Activated B cell treated with CpG ODN at 0.5 μM for 24 hours (primary cell): ENCODE results near the gene SLC38A11. TPM values are rescaled to one million over a fixed set of nuclear protein-coding genes. Genes with fewer than 3 reads are reported as not detected.

ENCODE experiments used
- ATAC-seq: fragments of 200-7000 bp; cut with Tn5 transposase; one replicate; pipeline ENCODE4 v1.10.0; 2021; ENCODE audit warnings: low read depth, mild to moderate bottlenecking, moderate library complexity
- CTCF ChIA-PET: fragments of 350-600 bp; sonication (Branson Sonifier 250); formaldehyde crosslinking; loops from one replicate; lab custom pipeline; 2021; ENCODE audit warnings: antibody characterized with exemption; lab: Charles Lee
- POLR2A ChIA-PET: fragments of 350-600 bp; sonication (Branson Sonifier 250); formaldehyde crosslinking; loops from one replicate; lab custom pipeline; 2021; ENCODE audit warnings: antibody characterized with exemption; lab: Charles Lee
- DNase-seq: peaks from one replicate; pipeline ENCODE4 v3.0.0; 2022
- H3K27ac Mint-ChIP-seq: one replicate; pipeline ENCODE4 v1.8.0; 2020; ENCODE audit warnings: mixed read lengths
- H3K27me3 Mint-ChIP-seq: one replicate; pipeline ENCODE4 v1.8.0; 2021; ENCODE audit warnings: mixed read lengths
- H3K36me3 Mint-ChIP-seq: one replicate; pipeline ENCODE4 v1.8.0; 2021; ENCODE audit warnings: low read depth, mixed read lengths
- H3K4me1 Mint-ChIP-seq: one replicate; pipeline ENCODE4 v1.8.0; 2021; ENCODE audit warnings: mixed read lengths
- H3K4me3 Mint-ChIP-seq: one replicate; pipeline ENCODE4 v1.8.0; 2020; ENCODE audit warnings: mild to moderate bottlenecking, mixed read lengths
- H3K9me3 Mint-ChIP-seq: one replicate; pipeline ENCODE4 v1.8.0; 2020; ENCODE audit warnings: mixed read lengths
- CTCF ChIP-seq: fragments of 200-600 bp; IDR thresholded peaks from one replicate; pipeline ENCODE4 v1.8.0; 2022; ENCODE audit warnings: antibody characterized with exemption, mild to moderate bottlenecking
- intact Hi-C: fragments of 100-400 bp; cut with micrococcal nuclease; formaldehyde crosslinking; loops from one replicate; pipeline ENCODE4 v1.15.1; 2024
- total RNA-seq: library from RNA; stranded (reverse); gene quantifications from 2 replicates; pipeline ENCODE4 v1.2.3, GENCODE V29; 2022

SLC38A11 gene
- total RNA-seq, 1 donor from 2014 or later: 2.6 TPM

DNA sequence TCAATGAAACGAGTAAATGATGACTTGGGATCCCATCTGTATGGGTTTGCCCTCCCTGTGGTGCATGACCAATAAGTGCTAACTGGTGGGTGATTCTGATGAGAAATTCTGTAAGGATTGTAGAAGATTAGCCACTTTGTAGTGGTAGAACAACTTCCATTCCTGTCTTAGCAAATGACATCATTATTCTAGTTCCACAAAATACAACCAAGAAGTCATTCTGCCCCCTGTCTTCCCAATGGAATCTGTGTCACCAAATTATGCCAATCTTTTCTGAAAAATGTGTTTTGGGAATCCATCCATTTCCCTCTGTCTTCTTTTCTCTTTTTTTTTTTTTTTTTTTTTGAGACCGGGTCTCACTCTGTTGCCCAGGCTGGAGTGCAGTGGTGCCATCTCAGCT is 48.4 kb downstream of the SLC38A11 start:
- Mint-ChIP-seq H3K4me1 (peaks cover 17% of the 10 kb centered on the region), H3K27ac (no peak overlapping the region), H3K27me3 (no peaks in the 10 kb centered on the region), H3K4me3 (no peak overlapping the region), H3K9me3 (no peaks in the 10 kb centered on the region), H3K36me3 (no peaks in the 10 kb centered on the region)
- ChIA-PET CTCF (no interaction called here), POLR2A (no interaction called here)
- DNase-seq: no peak
- no peak for TF ChIP-seq CTCF
- no peak for ATAC-seq
- intact Hi-C loops: no loop called here

- no peak overlapping the region for H3K4me3 Mint-ChIP-seq
- DNase-seq (no peak), ATAC-seq (no peak)
- POLR2A ChIA-PET: no interaction called here
- no peak overlapping the region for H3K27ac Mint-ChIP-seq
- peaks cover 13% of the 10 kb centered on the region for H3K4me1 Mint-ChIP-seq
- TF ChIP-seq CTCF: no peak
- no peaks in the 10 kb centered on the region for H3K9me3 Mint-ChIP-seq
- no peaks in the 10 kb centered on the region for H3K27me3 Mint-ChIP-seq
- H3K36me3 Mint-ChIP-seq: no peaks in the 10 kb centered on the region
- CTCF ChIA-PET: interaction anchor here (2.6 kb wide), 1 partner anchor 8 kb away, joined by 17 read pairs; no protein-coding TSS in a partner anchor
- intact Hi-C loops: no loop called here
Measured at GRCh38 chr2:164905307-164905706, 50.0 kb downstream of the SLC38A11 start.

GRCh38 chr2:164903951-164904350 is 51.4 kb downstream of the SLC38A11 start:
- Mint-ChIP-seq H3K27me3 (no peaks in the 10 kb centered on the region), H3K9me3 (peaks cover 2% of the 10 kb centered on the region), H3K36me3 (no peaks in the 10 kb centered on the region), H3K4me1 (no peaks in the 10 kb centered on the region), H3K27ac (no peak overlapping the region), H3K4me3 (no peak overlapping the region)
- no peak for ATAC-seq
- TF ChIP-seq CTCF: no peak
- DNase-seq: no peak
- CTCF ChIA-PET: interaction anchor here (0.7 to 2.6 kb wide), 2 partner anchors 9 to 73 kb away, joined by 3 to 17 read pairs; no protein-coding TSS in a partner anchor
- intact Hi-C loops: no loop called here
- POLR2A ChIA-PET: no interaction called here

- Mint-ChIP-seq H3K27me3 (no peaks in the 10 kb centered on the region), H3K27ac (no peak overlapping the region), H3K4me3 (no peak overlapping the region), H3K4me1 (no peaks in the 10 kb centered on the region), H3K9me3 (peaks cover 2% of the 10 kb centered on the region), H3K36me3 (no peaks in the 10 kb centered on the region)
- ATAC-seq (no peak), DNase-seq (no peak)
- POLR2A ChIA-PET: no interaction called here
- CTCF ChIA-PET: interaction anchor here (0.9 to 2.6 kb wide), 2 partner anchors 10 to 13 kb away, joined by 3 to 17 read pairs; no protein-coding TSS in a partner anchor
- TF ChIP-seq CTCF: no peak
- intact Hi-C loops: no loop called here
Measured at GRCh38 chr2:164903204-164903603, 52.1 kb downstream of the SLC38A11 start.

GRCh38 chr2:164899121-164899520 is 56.2 kb downstream of the SLC38A11 start:
- CTCF ChIA-PET: interaction anchor here (1.4 kb wide), 1 partner anchor 58 kb away, joined by 3 read pairs; the partner anchor contains the start of gene COBLL1
- Mint-ChIP-seq H3K27ac (no peak overlapping the region), H3K4me1 (peaks cover 19% of the 10 kb centered on the region), H3K4me3 (no peak overlapping the region), H3K9me3 (peaks cover 2% of the 10 kb centered on the region), H3K27me3 (no peaks in the 10 kb centered on the region), H3K36me3 (no peaks in the 10 kb centered on the region)
- intact Hi-C loops: no loop called here
- POLR2A ChIA-PET: interaction anchor here (0.6 kb wide), 1 partner anchor 28 kb away, joined by 4 read pairs; no protein-coding TSS in a partner anchor
- DNase-seq: no peak
- no peak for TF ChIP-seq CTCF
- no peak for ATAC-seq
